CD4-positive, alpha-beta T cell (primary cell): ENCODE data around the gene MRO. TPM values are rescaled to one million over a fixed set of nuclear protein-coding genes. Genes with fewer than 3 reads are reported as not detected.

Source experiments
- ATAC-seq: fragments of 200-7000 bp; cut with Tn5 transposase; one replicate; pipeline ENCODE4 v1.10.0; 2022; ENCODE audit warnings: mild to moderate bottlenecking; ENCODE audit not compliant: poor library complexity
- CTCF ChIA-PET: fragments of 350-600 bp; sonication (Branson Sonifier 250); formaldehyde crosslinking; loops from one replicate; lab custom pipeline; 2021; ENCODE audit warnings: antibody characterized with exemption, inconsistent platforms; lab: Charles Lee
- POLR2A ChIA-PET: fragments of 350-600 bp; sonication (Branson Sonifier 250); formaldehyde crosslinking; loops from one replicate; lab custom pipeline; 2021; ENCODE audit warnings: antibody characterized with exemption, inconsistent platforms; lab: Charles Lee
- DNase-seq, 14 experiments: peaks; one replicate each; pipeline ENCODE4 v3.0.0-alpha.2; 2013 to 2020; ENCODE audit warnings: mixed read lengths in 2 of 14
- H3K27ac ChIP-seq, 2 donors: one replicate each; pipeline versions ENCODE4 v1.5.1 to v1.7.0; 2013; ENCODE audit warnings: low read length in 2 of 2, low read depth in 1 of 2, mild to moderate bottlenecking in 1 of 2
- H3K27me3 ChIP-seq, 2 experiments: 1 replicate in 1 of 2; 2 replicates in 1 of 2; pipeline versions ENCODE4 v1.6.1 to v1.7.0; 2013; ENCODE audit warnings: low read length in 2 of 2, control low read depth in 1 of 2, mild to moderate bottlenecking in 1 of 2, moderate library complexity in 1 of 2; ENCODE audit not compliant: insufficient read depth in 2 of 2, control insufficient read depth in 1 of 2
- H3K36me3 ChIP-seq: one replicate; pipeline ENCODE4 v1.6.1; 2013; ENCODE audit warnings: low read length, control low read depth; ENCODE audit not compliant: insufficient read depth
- H3K4me1 ChIP-seq: one replicate; pipeline ENCODE4 v1.6.1; 2013; ENCODE audit warnings: low read length, control low read depth; ENCODE audit not compliant: insufficient read depth
- H3K4me3 ChIP-seq: one replicate; pipeline ENCODE4 v1.5.1; 2013; ENCODE audit warnings: mild to moderate bottlenecking, low read length, moderate library complexity
- H3K9me3 ChIP-seq, 2 experiments: 1 replicate in 1 of 2; 2 replicates in 1 of 2; pipeline versions ENCODE4 v1.6.1 to v1.7.0; 2013; ENCODE audit warnings: low read length in 2 of 2, mild to moderate bottlenecking in 2 of 2, control low read depth in 1 of 2, moderate library complexity in 1 of 2; ENCODE audit not compliant: control insufficient read depth in 1 of 2, insufficient read depth in 1 of 2
- H3K27ac Mint-ChIP-seq: one replicate; pipeline ENCODE4 v1.8.0; 2020; ENCODE audit warnings: mixed read lengths
- H3K27me3 Mint-ChIP-seq: one replicate; pipeline ENCODE4 v1.8.0; 2021; ENCODE audit warnings: mixed read lengths
- H3K36me3 Mint-ChIP-seq: one replicate; pipeline ENCODE4 v1.8.0; 2021; ENCODE audit warnings: low read depth, mixed read lengths
- H3K4me1 Mint-ChIP-seq: one replicate; pipeline ENCODE4 v1.8.0; 2021; ENCODE audit warnings: low read depth, mixed read lengths
- H3K4me3 Mint-ChIP-seq: one replicate; pipeline ENCODE4 v1.8.0; 2020; ENCODE audit warnings: mild to moderate bottlenecking, mixed read lengths
- H3K9me3 Mint-ChIP-seq: one replicate; pipeline ENCODE4 v1.8.0; 2020; ENCODE audit warnings: mixed read lengths
- intact Hi-C, 2 experiments: fragments of 100-400 bp; cut with DNase I in 1 of 2; cut with micrococcal nuclease in 1 of 2; formaldehyde crosslinking; loops; one replicate each; pipeline versions ENCODE4 v1.15.1 to v1.9.0; 2023 to 2025; cut with DNase I, micrococcal nuclease
- total RNA-seq, 174 experiments: library from RNA in 2 of 174; stranded (reverse) in 2 of 174; gene quantifications; one replicate each; pipeline ENCODE4 v1.2.3 and lab custom pipeline; 2021 to 2026
- TF ChIP-seq, protein P1 (sequence below): fragments of 200-600 bp; IDR thresholded peaks from one replicate; pipeline ENCODE4 v1.8.0; 2022; ENCODE audit warnings: antibody characterized with exemption, mild to moderate bottlenecking

Gene MRO
- total RNA-seq, 2 experiments from 2014 or later: not detected

DNA sequence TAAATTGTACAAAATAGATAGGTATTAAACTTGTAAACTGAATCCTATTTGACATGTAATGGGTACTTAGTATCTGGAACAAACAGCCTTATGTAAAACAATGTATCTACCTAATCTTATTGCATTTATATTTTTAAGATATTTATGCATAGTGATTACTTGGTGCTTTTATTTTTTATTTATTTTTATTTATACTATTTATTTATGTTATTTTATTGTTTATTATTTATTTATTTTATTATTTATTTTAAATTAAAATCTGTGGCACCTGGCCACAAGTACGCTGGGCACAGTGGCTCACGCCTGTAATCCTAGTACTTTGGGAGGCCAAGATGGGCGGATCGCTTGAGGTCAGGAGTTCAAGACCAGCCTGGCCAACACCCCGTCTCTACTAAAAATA, 26.9 kb downstream of the MRO start:
- peaks cover 57% of the 10 kb centered on the region for H3K27me3 Mint-ChIP-seq
- H3K27ac ChIP-seq: no peak overlapping the region
- H3K27ac Mint-ChIP-seq: no peak overlapping the region
- H3K4me1 ChIP-seq: no peaks in the 10 kb centered on the region
- ChIA-PET POLR2A (no interaction called here), CTCF (no interaction called here)
- TF ChIP-seq, protein P1, sequence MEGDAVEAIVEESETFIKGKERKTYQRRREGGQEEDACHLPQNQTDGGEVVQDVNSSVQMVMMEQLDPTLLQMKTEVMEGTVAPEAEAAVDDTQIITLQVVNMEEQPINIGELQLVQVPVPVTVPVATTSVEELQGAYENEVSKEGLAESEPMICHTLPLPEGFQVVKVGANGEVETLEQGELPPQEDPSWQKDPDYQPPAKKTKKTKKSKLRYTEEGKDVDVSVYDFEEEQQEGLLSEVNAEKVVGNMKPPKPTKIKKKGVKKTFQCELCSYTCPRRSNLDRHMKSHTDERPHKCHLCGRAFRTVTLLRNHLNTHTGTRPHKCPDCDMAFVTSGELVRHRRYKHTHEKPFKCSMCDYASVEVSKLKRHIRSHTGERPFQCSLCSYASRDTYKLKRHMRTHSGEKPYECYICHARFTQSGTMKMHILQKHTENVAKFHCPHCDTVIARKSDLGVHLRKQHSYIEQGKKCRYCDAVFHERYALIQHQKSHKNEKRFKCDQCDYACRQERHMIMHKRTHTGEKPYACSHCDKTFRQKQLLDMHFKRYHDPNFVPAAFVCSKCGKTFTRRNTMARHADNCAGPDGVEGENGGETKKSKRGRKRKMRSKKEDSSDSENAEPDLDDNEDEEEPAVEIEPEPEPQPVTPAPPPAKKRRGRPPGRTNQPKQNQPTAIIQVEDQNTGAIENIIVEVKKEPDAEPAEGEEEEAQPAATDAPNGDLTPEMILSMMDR: no peak
- H3K4me1 Mint-ChIP-seq: no peaks in the 10 kb centered on the region
- no peaks in the 10 kb centered on the region for H3K9me3 Mint-ChIP-seq
- DNase-seq (no peak), ATAC-seq (no peak)
- H3K36me3 Mint-ChIP-seq: no peaks in the 10 kb centered on the region
- no peaks in the 10 kb centered on the region for H3K9me3 ChIP-seq
- intact Hi-C loops: no loop called here
- H3K4me3 Mint-ChIP-seq: no peak overlapping the region
- no peak overlapping the region for H3K4me3 ChIP-seq
- H3K36me3 ChIP-seq: no peaks in the 10 kb centered on the region
- H3K27me3 ChIP-seq: peaks cover 7 to 25% of the 10 kb centered on the region in 2 experiments

DNA sequence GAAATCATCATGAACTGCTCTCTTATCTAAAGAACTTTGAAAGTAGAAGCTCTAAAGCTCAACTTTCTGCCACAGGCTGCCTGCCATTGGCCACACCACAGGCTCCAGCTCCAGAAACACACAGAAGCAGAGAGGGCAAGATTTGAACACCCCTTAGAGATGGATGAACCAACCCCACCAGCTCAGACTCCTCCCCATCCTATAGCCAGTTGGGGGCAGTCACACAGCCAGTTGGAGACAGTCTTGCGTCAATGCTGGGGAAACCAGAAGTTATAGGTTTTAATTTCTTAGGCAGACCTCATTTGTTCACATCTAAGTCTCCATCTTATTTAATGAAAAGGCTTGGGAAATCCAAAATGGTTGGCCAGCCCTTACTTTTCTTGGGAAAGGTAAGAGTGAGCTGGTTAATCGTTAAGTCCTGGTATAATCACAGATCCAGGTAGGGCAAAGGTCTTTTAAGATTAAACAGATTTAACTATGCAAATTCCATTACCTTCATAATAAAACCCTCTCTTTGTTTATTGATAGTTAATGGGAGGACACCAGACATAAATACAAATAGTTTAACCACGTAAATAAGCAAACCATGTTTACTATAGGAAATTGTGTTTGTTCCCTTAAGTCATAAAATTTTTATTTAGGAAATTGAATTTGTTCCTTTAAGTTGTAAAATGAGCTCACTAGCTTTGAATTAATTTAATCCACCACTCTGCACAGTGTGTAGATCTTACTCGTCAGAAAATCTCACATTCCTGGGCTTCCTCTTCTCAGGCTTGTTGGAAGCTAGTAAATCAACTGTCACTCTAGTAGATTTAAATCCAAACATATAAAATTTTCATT, 28.0 kb downstream of the MRO start:
- Histone ChIP-seq H3K9me3 (no peaks in the 10 kb centered on the region), H3K27ac (no peak overlapping the region), H3K27me3 (peaks cover 3 to 18% of the 10 kb centered on the region in 2 experiments), H3K4me3 (no peak overlapping the region), H3K4me1 (no peaks in the 10 kb centered on the region), H3K36me3 (no peaks in the 10 kb centered on the region)
- peaks cover 47% of the 10 kb centered on the region for H3K27me3 Mint-ChIP-seq
- TF ChIP-seq, protein P1: no peak
- ATAC-seq: no peak
- CTCF ChIA-PET: no interaction called here
- intact Hi-C loops: no loop called here
- no peaks in the 10 kb centered on the region for H3K36me3 Mint-ChIP-seq
- DNase-seq: no peak
- POLR2A ChIA-PET: no interaction called here
- no peak overlapping the region for H3K4me3 Mint-ChIP-seq
- no peaks in the 10 kb centered on the region for H3K4me1 Mint-ChIP-seq
- H3K27ac Mint-ChIP-seq: no peak overlapping the region
- no peaks in the 10 kb centered on the region for H3K9me3 Mint-ChIP-seq

DNA sequence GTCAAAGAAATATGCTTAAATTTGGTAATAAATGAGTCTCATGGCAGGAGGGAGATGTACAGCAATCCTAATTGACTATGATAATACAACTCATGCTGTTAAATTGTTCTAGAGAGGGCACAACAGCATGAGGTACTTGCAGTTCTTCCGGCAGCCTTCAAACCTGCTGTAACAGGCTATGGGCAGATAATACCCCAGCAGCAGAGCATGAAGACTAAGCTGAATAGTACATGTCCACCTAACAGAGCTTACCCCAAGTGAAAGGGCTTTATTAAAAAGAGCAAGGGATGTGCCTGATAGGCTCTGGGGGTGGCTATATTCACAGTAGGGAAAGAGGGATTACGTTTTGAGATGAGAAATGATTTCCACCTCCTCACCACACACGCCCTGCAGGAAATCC, 28.9 kb downstream of the MRO start:
- no peaks in the 10 kb centered on the region for H3K9me3 Mint-ChIP-seq
- no peaks in the 10 kb centered on the region for H3K36me3 ChIP-seq
- H3K27me3 ChIP-seq: peaks cover 0 to 18% of the 10 kb centered on the region in 2 experiments
- H3K9me3 ChIP-seq: no peaks in the 10 kb centered on the region
- H3K36me3 Mint-ChIP-seq: no peaks in the 10 kb centered on the region
- POLR2A ChIA-PET: no interaction called here
- intact Hi-C loops: no loop called here
- H3K27ac Mint-ChIP-seq: no peak overlapping the region
- H3K27me3 Mint-ChIP-seq: peaks cover 38% of the 10 kb centered on the region
- no peaks in the 10 kb centered on the region for H3K4me1 Mint-ChIP-seq
- H3K4me3 Mint-ChIP-seq: no peak overlapping the region
- CTCF ChIA-PET: no interaction called here
- TF ChIP-seq, protein P1: no peak
- H3K4me3 ChIP-seq: no peak overlapping the region
- H3K27ac ChIP-seq: no peak overlapping the region
- H3K4me1 ChIP-seq: no peaks in the 10 kb centered on the region
- no peak for ATAC-seq
- DNase-seq: no peak
